Stomach (tissue), 9 donors: ENCODE measurements around the gene BOK. TPM values are rescaled to one million over a fixed set of nuclear protein-coding genes. Genes with fewer than 3 reads are reported as not detected.

Experiments
- DNase-seq, 2 donors: peaks; one replicate each; pipeline versions ENCODE4 v3.0.0 to v3.0.0-alpha.2; 2013 to 2019
- H3K27ac ChIP-seq, 5 donors: fragments of 200-600 bp in 4 of 5; sonication (generic) in 4 of 5; one replicate each; pipeline ENCODE4 v1.5.1; 2013 to 2019; ENCODE audit warnings: mild to moderate bottlenecking in 1 of 5, moderate library complexity in 1 of 5
- H3K27me3 ChIP-seq, 3 donors: fragments of 200-600 bp; sonication (generic); one replicate each; pipeline ENCODE4 v1.5.1; 2017 to 2019; ENCODE audit warnings: mixed run types in 1 of 3
- H3K36me3 ChIP-seq, 4 donors: fragments of 200-600 bp; sonication (generic); 1 replicate in 3 of 4; 2 replicates in 1 of 4; pipeline ENCODE4 v1.5.1; 2016 to 2019
- H3K4me1 ChIP-seq, 4 donors: fragments of 200-600 bp; sonication (generic); one replicate each; pipeline ENCODE4 v1.5.1; 2016 to 2019
- H3K4me3 ChIP-seq, 4 donors: fragments of 200-600 bp; sonication (generic) in 3 of 4; one replicate each; pipeline ENCODE4 v1.5.1; 2016 to 2019; ENCODE audit warnings: mild to moderate bottlenecking in 1 of 4
- H3K9me3 ChIP-seq, 4 donors: fragments of 200-600 bp; sonication (generic); one replicate each; pipeline ENCODE4 v1.5.1; 2016 to 2019
- CTCF ChIP-seq, 7 experiments: fragments of 450-650 bp in 4 of 7; fragments of 200-600 bp in 3 of 7; sonication (generic) in 3 of 7; IDR thresholded peaks; one replicate each; pipeline ENCODE4 v1.5.1; 2016 to 2019; ENCODE audit warnings: antibody characterized with exemption in 7 of 7, control low read depth in 2 of 7, mild to moderate bottlenecking in 1 of 7
- EP300 ChIP-seq: sonication (generic); formaldehyde crosslinking; IDR thresholded peaks from one replicate; pipeline ENCODE4 v1.6.1; 2017; ENCODE audit warnings: antibody characterized with exemption
- POLR2A ChIP-seq, 4 donors: fragments of 450-650 bp; IDR thresholded peaks; one replicate each; pipeline ENCODE4 v1.6.1; 2016; ENCODE audit warnings: antibody characterized with exemption in 4 of 4, control low read depth in 2 of 4, mild to moderate bottlenecking in 1 of 4, moderate library complexity in 1 of 4
- POLR2AphosphoS5 ChIP-seq, 3 donors: sonication (generic); formaldehyde crosslinking; IDR thresholded peaks; one replicate each; pipeline ENCODE4 v1.6.1; 2016; ENCODE audit warnings: antibody characterized with exemption in 3 of 3
- WGBS, 5 donors: extraction: QIAGEN DNeasy Blood & Tissue Kit in 3 of 5; methylation state at CpG; one replicate each; pipeline versions ENCODE4 v1.1.5 to v1.1.7; 2013 to 2018; 5-methylcytosine and 5-hydroxymethylcytosine counted together
- intact Hi-C: fragments of 100-400 bp; cut with DNase I; formaldehyde crosslinking; loops from one replicate; pipeline ENCODE4 v1.15.1; 2023; ENCODE audit warnings: low total_unique reads
- polyA plus RNA-seq, 3 donors: library from polyadenylated mRNA; stranded (reverse); fragments of 200-250 nt; gene quantifications; one replicate each; pipeline ENCODE4 v1.2.3, GENCODE V29; 2013
- total RNA-seq, 5 donors: library from RNA; depleted of rRNA; stranded (reverse); fragments of >200 nt; gene quantifications; one replicate each; pipeline versions ENCODE4 v1.1.0 to v1.2.3, GENCODE V29; 2014 to 2016
- donor health status: healthy with polysubstance abuse.
- donor health status: Bipolar disorder and iron deficiency.
- donor health status: healthy.

Gene BOK
- total and polyA plus RNA-seq, 8 donors: 13.0 to 112 (median 36.1) TPM

GRCh38 chr2:241599615-241600014 lies 41.1 kb downstream of the BOK start:
- intact Hi-C loops: no loop called here
- no peak overlapping the region for H3K4me3 ChIP-seq
- TF ChIP-seq CTCF (IDR thresholded peaks at IDR 0.05) (no peak), EP300 (no peak), POLR2AphosphoS5 (IDR thresholded peaks at IDR 0.05) (no peak), POLR2A (IDR thresholded peaks at IDR 0.05) (no peak)
- DNase-seq: no peak
- no peaks in the 10 kb centered on the region for H3K9me3 ChIP-seq
- H3K27me3 ChIP-seq: no peaks in the 10 kb centered on the region
- H3K36me3 ChIP-seq: peaks cover 35 to 100% (median 93%) of the 10 kb centered on the region in 4 donors
- 77 to 86% (median 82%) methylated on average over 6 of the region's 6 CpGs for WGBS, 5 donors
- no peak overlapping the region for H3K27ac ChIP-seq
- no peaks in the 10 kb centered on the region for H3K4me1 ChIP-seq

GRCh38 chr2:241601841-241602240 lies 43.3 kb downstream of the BOK start:
- TF ChIP-seq POLR2A (IDR thresholded peaks at IDR 0.05) (no peak), EP300 (no peak), CTCF (IDR thresholded peaks at IDR 0.05) (no peak)
- peaks cover 44 to 100% (median 96%) of the 10 kb centered on the region in 4 donors for H3K36me3 ChIP-seq
- 88 to 92% (median 92%) methylated on average over 11 to 13 of the region's 13 CpGs for WGBS, 5 donors
- H3K4me1 ChIP-seq: no peaks in the 10 kb centered on the region
- DNase-seq: no peak
- H3K27ac ChIP-seq: no peak overlapping the region
- no peaks in the 10 kb centered on the region for H3K27me3 ChIP-seq
- no peaks in the 10 kb centered on the region for H3K9me3 ChIP-seq
- no peak overlapping the region for H3K4me3 ChIP-seq
- intact Hi-C loops: no loop called here

- no peak for DNase-seq
- Histone ChIP-seq H3K4me1 (no peaks in the 10 kb centered on the region), H3K9me3 (no peaks in the 10 kb centered on the region), H3K27me3 (no peaks in the 10 kb centered on the region), H3K4me3 (no peak overlapping the region), H3K36me3 (peaks cover 40 to 99% (median 91%) of the 10 kb centered on the region in 4 donors), H3K27ac (no peak overlapping the region)
- intact Hi-C loops: no loop called here
- 91 to 99% (median 98%) methylated on average over 15 to 17 of the region's 17 CpGs for WGBS, 5 donors
- TF ChIP-seq EP300: no peak
- TF ChIP-seq CTCF (IDR thresholded peaks at IDR 0.05): no peak
- no peak for TF ChIP-seq POLR2A (IDR thresholded peaks at IDR 0.05)
- no peak for TF ChIP-seq POLR2AphosphoS5 (IDR thresholded peaks at IDR 0.05)
Measured at GRCh38 chr2:241602720-241603119, 44.2 kb downstream of the BOK start.

- Histone ChIP-seq H3K36me3 (peaks cover 40 to 94% (median 85%) of the 10 kb centered on the region in 4 donors), H3K4me1 (no peaks in the 10 kb centered on the region), H3K4me3 (no peak overlapping the region), H3K9me3 (no peaks in the 10 kb centered on the region), H3K27me3 (no peaks in the 10 kb centered on the region), H3K27ac (no peak overlapping the region)
- no peak for TF ChIP-seq POLR2AphosphoS5 (IDR thresholded peaks at IDR 0.05)
- no peak for TF ChIP-seq EP300
- intact Hi-C loops: no loop called here
- no peak for DNase-seq
- 76 to 87% (median 78%) methylated on average over 5 of the region's 5 CpGs for WGBS, 5 donors
Measured at GRCh38 chr2:241603686-241604085, 45.1 kb downstream of the BOK start.

- Histone ChIP-seq H3K27ac (no peak overlapping the region), H3K4me3 (no peak overlapping the region), H3K36me3 (peaks cover 28 to 69% (median 60%) of the 10 kb centered on the region in 4 donors), H3K9me3 (no peaks in the 10 kb centered on the region), H3K27me3 (no peaks in the 10 kb centered on the region), H3K4me1 (peaks cover 6 to 22% (median 20%) of the 10 kb centered on the region in 4 donors)
- DNase-seq: no peak
- no peak for TF ChIP-seq CTCF (IDR thresholded peaks at IDR 0.05)
- TF ChIP-seq POLR2A (IDR thresholded peaks at IDR 0.05): no peak
- no peak for TF ChIP-seq EP300
- TF ChIP-seq POLR2AphosphoS5 (IDR thresholded peaks at IDR 0.05): no peak
- WGBS, 5 donors: 95 to 97% (median 96%) methylated on average over 6 to 8 of the region's 8 CpGs
- intact Hi-C loops: no loop called here
Measured at GRCh38 chr2:241606186-241606585, 47.6 kb downstream of the BOK start.
